Fibroblast of the conjunctiva (primary cell): ENCODE data around the gene LSM7.
"Not testable (repeated sequence)": the region's sequence is repeated elsewhere in the genome, so short reads cannot be mapped to it uniquely, and the experiment has no call there.

Experiments
- DNase-seq: peaks from one replicate; pipeline ENCODE4 v3.0.0-alpha.2; 2010; ENCODE audit warnings: low read depth

Gene LSM7

DNA sequence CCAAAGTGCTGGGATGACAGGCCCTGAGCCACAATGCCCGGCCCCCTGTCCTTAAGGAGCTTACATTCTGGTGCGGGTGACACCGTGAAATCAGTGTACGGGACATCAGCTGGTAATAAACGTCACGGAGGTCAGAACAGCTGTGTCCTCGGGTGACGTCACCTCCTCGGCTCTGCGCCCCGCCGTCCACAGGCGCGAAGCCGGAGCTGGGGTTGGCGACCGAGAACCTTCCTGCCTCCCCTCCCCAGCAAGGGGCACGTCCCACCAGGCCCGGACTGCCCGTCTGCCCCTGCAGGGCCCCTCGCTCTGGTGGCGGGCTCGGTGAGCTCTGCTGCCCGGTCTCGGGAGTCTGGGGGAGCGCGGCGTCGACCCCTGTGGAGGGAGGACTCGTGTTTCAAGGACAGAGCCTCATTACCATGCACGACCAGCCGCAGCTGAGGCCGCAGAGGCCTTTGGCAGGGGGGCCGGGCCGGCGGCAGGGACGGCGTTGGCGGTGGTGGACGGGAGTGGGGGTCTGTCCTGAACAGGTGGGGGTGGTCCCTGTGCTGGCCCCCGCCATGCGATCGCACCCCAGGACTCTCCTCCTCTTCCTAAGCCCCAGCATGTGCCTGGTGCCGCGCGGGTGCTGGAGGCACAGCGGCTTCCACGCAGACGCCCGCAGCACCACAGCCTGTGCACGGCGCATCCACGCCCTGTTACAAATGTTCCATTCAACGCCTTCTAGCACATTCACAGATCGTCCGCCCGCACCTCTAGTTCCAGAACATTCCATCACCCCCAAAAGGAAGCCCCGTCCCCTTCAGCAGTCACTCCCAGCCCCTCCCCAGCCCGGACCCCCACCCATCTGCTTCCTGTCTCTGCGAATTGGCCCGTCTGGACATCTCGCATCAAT is 25.8 kb downstream of the LSM7 start:
- DNase-seq: no peak

DNA sequence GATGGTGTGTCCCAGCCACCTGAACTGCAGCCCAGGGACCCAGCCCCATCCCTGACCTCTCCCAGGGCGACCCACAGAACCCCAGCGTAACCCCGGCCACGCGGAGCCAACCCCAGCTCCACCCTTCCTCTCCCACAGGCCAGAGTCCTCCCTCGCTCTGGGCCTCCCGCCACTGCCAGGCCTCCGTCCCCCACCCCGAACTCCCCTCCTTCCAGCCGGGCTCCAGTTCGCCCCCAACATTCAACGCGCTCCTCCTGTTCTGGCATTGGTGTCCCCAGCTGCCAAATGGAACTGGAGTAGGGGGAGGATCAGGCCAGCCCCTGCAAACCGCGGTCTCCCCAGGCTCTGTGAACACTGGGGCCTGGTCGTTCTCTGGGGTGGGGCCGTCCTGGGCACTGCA is 27.9 kb downstream of the LSM7 start:
- DNase-seq: no peak

DNA sequence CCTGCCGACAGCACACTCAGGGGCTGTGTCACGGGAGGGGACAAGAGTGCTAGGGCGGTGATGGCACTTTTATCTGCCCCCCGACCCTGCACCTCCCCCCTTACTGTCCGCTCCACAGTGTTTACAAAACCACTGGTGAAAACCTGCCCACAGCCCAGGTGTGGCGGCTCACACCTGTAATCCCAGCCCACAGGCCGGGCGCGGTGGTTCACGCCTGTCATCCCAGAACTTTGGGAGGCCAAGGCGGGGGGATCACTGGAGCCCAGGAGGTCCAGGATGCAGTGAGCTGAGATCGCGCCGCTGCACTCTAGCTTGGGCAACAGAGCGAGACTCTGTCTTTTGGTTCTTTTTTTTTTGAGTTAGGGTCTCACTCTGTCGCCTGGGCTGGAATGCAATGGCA is 32.2 kb downstream of the LSM7 start:
- DNase-seq: no peak

DNA sequence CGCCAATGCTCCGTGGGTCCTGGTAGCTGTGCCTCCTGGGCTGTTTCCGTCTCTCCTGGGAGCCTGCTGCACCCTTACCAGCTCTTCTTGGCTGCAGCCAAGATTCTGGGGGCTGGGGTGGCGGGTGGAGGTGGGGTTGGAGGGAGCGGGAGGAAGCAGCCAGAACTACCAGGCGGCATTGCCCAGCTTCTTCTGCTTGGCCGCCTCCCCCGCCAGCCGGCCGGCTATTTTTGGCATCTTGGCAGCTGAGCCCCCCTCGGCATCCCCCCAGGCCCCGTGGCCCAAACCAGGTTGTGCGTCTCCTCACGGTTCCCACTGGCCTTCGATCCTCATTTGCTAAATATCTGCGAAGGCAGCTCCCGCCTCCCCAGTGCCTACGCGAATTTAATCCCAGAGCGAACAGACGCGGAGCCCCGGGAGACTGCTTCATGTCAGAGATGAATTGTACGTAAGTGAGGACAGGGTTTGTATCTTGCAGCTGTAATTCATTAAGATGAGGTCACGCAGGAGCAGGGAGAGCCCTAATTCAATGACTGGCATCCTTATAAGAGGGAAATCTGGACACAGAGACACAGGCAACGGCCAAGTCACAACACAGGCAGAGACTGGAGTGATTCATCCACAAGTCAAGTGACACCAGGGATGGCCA is 33.6 kb downstream of the LSM7 start:
- DNase-seq: peak; percentile 53

DNA sequence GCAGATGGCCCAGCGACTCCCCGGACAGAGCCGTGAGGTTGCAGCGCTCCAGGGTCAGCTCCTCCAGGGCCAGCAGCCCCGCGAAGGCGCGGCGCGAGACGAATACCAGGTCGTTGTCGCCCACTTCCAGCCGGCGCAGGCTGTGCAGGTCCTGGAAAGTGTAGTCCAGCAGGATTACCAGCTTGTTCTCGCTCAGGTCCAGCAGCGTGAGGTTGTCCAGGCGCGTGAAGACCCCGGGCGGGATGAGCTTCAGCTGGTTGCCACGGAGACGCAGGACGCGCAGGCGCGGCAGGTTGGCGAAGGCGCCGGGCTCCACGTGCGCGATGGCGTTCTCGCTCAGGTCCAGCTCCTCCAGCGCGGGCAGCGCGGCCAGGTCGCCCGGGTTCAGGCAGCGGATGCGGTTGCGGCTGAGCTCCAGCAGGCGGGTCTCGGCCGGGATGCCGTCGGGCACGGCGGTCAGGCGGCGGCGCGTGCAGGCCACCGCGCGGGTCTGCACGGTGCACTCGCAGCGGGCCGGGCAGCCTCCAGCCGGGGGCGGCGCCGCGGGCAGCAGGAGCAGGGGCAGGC is 37.1 kb downstream of the LSM7 start:
- DNase-seq: no peak

DNA sequence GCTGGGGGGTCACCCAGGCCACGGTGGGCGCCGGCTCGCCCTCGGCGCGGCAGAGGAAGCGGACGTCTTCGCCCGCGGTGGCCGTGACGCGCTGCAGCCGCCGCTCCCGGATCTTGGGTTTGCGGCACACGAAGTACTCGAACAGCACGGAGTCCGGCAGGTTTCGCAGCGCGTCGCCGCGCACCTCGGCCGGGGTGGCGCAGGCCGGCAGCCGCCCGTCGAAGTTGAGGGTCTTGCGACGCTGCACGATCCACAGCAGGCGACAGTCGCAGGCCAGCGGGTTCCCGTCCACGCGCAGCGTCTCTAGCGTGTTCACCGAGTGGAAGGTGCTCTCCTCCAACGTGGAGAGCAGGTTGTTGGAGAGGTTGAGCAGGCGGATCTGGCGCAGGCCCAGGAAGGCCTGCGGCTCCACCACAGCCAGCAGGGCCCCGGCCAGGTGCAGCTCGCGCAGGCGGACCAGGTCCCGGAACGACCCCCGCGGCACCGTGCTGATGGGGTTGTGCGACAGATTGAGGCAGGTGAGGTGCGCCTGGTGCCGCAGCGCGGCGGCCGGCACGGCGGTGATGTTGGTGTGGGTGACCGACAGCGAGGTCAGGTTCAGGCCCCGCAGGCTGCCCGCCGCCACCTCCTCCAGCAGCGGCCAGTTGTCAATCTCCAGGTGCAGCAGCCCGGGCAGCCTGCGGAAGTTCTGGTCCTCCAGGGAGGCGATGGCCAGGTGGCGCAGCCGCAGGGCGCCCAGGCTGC is 37.8 kb downstream of the LSM7 start:
- DNase-seq: no peak

DNA sequence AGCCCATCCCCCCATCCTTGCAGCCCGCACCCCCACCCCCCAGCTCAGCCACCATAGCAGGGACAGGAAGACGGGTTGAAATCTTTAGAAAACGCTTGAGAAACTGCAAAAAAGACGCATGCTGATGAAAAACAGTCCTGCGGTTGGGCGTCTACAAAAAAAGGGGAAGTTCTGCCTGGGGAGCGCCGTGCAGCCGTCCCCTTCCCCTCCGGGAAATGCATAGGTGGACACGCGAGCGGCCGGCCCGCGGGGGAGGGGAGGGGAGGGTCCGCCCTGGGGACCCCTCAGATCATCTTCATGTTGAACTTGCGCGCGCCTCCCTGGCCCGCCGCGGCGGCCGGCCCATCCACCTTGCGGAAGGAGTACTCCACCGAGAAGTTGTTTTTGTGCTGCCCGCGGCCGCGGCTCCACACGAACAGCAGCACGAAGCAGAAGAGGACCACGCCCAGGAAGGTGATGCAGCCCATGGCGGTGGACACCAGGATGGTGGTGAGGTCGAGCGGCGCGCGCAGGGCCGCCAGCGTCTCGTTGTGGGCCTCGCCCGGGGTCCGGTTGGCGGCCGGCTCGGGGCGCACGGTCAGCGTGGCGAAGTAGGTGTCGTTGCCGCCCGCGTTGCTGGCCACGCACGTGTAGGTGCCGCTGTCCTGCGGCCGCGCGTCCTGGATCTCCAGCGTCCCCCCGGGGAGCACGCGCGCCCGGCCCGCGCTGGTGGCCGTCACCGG is 38.5 kb downstream of the LSM7 start:
- no peak for DNase-seq

DNA sequence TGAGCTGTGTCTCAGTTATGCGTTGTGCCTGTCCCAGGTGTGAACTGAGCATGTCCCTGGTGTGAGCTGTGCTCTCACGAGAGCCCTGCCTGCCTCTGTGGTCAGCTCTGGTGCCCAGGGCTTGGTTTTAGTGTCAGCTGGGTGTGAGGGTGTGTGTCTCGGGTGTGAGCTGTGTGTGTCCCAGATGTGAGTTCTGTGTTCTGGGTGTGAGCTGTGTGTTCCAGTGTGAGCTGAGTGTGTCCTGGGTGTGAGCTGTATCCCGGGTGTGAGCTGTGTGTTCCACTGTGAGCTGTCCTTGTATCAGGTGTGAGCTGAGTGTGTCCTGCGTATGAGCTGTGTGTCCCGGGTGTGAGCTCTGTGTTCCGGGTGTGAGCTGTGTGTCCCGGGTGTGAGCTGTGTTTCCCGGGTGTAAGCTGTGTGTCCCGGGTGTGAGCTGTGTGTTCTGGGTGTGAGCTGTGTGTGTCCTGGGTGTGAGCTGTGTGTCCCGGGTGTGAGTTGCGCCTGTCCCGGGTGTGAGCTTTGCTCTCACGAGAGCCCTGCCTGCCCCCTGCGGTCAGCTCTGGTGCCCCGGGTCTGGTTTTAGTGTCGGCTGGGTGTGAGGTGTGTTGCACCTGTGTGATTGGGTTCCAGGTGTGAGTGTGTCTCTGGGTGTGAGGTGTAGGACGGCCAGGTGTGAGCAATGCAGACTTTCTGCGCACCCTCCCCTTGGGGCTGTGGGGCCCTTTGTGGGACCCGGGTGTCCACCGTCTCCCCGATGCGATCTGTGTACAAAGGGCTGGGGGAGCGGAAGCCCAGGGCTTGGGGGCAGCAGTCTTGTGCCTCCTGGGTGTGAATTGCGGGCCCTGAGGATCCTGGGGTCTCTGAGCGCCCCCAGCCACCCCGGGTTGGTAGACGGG is 39.3 kb downstream of the LSM7 start:
- DNase-seq: no peak

DNA sequence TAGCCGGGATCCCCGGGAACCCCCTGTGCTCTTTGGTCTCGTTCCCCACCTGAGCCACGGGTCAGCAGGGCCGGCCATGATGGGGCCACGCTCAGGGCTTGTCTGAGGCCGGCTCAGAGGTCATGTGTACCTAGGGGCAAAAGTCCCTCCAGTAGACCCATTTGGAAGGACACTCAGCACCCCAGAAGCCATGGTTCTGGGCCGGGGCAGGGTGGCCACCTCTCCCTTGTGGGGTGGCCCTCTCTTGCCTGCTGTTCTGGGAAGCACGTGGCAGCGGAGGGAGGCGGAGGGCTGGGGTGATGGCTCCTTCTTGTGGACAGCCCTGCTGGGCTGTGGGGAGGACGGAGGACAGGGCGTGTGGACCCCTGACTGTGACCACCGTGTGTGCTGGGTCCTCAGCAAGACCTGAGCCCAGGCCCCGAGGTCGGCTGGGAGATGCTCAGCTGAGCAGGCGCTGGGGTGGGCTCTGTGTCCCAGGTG is 40.0 kb downstream of the LSM7 start:
- DNase-seq: no peak

DNA sequence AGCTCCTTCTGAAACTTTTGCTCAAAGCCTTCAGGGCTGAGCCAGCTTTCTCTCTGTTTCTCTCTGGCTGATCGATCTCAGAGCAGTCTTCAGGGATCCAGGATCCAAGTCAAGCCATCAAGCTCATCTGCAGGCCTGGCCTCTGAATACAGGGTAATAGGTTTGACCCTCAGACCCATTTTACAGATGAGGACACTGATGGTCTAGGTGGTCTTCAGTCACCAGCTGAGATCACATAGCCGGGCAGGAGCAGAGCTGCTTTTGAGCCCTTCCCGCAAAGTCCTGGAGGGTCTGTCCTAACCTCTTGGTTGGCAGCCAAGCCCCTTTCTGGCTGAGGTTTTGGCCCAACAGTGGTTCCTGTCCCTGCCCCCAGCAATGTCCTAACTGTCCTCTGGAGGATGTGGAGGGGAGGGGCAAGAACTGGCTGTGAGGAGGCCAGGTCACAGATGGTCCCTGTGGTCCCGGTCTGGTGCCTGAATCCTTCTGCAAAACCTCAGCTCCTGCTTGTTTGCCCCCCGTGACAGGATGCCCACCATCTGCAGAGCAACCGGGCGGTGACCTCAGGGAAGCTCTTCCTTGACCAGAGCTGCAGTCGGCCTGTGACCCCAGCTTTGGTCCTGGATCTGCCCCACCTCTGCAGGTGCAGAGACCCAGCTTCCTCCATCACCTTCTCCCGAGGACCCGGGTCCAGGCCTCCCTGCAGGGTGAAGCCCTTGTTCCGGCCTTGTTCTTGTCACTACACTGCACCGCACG is 40.6 kb downstream of the LSM7 start:
- DNase-seq: no peak

DNA sequence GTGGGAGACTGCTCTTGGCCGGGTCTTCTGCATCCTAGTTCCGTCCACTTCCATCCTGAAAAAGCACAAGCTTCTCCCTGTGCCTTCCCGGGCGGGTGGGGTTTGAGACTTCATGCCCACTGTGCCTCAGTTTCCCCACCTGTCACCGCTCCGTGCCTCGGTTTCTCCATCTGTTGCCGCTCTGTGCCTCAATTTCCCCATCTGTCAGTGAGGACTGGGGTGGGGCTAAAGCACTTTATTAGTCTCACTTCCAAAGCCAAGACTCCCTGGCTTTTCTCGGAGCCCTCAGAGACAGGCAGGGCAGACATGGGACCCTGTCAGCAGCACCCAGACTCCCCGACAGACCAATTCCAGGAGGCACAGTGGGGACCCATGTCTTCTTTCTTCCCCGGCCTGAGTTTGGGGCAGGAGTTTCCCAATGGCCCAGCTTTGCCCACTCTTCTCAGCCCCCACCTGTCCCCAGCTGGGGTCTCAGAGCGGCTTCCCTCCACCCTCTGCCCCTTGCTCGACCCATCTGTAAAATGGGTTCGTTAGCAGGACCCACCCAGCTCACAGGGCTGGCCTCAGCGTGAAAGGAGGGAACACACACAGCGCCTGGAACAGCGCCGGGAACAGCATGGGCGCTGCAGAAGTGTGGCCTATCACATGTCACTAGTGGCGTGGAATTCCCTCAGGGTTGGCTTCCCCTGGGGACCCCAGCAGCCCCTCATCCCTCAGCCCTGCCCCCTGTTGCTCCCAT is 41.8 kb downstream of the LSM7 start:
- no peak for DNase-seq

DNA sequence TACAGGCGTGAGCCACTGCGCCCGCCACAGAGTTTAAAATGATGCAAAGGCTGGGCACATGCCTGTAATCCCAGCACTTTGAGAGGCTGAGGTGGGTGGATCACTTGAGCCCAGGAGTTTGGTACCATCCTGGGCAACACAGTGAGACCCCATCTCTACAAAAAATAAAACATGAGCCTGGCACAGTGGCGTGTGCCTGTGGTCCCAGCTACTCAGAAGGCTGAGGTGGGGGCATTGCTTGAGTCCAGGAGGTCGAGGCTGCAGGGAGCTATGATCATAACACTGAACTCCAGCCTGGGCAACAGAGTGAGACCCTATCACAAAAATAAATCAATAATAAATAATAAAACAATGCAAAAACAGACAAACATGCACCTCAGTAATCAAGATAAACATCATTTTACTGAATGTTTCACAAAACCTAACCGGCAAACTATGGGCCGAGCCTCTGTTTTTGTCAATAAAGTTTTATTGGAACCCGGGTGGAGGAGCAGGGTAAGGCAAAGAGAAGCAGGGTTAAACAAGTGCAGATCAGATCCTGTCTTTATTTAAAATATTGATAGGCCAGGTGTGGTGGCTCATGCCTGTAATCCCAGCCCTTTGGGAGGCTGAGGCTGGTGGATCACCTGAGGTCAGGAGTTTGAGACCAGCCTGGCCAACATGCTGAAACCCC is 44.4 kb downstream of the LSM7 start:
- no peak for DNase-seq

DNA sequence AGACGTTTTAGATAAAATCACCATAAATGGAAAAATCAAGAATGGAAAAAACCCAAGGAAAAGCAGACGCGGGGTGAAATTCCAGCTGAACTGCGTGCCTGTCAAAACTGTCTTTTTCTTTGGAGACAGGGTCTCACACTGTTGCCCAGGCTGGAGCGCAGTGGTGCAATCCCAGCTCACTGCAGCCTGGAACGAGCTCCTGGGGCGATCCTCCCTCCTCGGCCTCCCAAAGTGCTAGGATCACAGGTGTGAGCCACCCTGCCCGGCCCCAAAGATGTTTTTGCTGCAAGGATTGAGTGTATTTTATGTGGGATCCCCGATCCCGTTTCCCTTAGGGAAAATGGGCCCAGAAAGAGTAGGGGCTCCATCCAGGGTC is 45.5 kb downstream of the LSM7 start:
- DNase-seq: no peak

DNA sequence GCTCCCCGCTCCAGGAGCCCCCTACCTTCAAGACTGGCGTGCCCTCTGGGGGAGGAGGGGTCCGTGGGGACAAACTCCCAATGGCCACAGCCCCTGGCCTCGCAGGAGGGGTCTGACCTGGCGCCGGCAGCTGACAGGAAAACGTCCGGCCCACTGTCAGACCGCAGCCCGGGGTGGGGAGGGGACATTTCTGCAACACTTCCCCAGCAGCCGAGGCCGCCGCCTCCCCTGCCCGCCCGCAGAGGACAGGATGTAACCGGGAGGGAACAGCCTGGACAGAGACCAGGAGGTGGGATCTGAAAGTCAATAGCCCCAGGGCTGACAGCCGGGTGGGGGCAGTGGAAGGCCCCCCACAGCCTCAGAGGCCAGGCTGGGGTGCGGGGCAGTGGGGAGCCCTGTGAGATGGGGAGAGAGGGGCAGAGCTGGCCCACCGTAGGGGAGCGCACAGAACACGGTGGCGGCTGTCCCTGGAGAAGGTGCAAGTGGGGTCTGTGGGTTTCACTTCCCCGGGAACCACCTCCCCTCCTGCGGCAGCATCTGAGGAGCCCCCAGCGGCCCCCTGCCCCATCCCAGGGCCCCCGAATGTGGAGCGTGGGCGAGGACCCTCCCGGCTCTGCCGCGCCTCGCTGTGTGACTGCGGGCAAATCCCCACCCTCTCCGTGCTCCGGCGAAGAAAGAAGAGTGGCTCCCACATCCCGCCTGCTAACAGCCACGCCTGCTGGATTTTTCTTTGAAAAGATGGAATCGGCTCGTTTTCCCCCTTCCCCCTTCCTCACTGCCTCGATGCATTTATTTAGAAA is 46.1 kb downstream of the LSM7 start, which contains the start of gene PEAK3:
Gene PEAK3, minus strand, starts transcription at position 114 of the 800 bp plus-strand sequence. CDS start 1,244 bp downstream, outside the sequence.
- DNase-seq: no peak

DNA sequence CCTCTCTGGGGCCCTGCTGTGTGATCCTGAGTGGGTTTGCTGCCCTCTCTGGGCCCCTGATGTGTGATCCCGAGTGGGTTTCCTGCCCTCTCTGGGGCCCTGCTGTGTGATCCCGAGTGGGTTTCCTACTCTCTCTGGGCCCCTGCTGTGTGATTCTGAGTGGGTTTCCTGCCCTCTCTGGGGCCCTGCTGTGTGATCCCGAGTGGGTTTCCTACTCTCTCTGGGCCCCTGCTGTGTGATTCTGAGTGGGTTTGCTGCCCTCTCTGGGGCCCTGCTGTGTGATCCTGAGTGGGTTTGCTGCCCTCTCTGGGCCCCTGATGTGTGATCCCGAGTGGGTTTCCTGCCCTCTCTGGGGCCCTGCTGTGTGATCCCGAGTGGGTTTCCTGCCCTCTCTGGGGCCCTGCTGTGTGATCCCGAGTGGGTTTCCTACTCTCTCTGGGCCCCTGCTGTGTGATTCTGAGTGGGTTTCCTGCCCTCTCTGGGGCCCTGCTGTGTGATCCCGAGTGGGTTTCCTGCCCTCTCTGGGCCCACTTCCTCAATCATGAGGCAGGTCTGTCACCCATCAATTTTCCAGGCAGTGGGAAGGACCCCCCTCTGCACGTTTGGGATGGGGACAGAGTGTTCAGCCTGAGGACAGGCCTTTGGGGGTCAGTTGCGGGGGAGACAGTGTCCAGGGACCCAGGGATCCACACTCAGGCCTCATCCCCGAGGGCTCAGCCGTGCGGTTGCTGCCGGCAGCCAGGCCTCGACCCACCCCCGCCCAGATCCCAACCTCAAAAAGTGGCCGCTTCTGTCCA is 46.9 kb downstream of the LSM7 start:
- DNase-seq: not testable (repeated sequence)

DNA sequence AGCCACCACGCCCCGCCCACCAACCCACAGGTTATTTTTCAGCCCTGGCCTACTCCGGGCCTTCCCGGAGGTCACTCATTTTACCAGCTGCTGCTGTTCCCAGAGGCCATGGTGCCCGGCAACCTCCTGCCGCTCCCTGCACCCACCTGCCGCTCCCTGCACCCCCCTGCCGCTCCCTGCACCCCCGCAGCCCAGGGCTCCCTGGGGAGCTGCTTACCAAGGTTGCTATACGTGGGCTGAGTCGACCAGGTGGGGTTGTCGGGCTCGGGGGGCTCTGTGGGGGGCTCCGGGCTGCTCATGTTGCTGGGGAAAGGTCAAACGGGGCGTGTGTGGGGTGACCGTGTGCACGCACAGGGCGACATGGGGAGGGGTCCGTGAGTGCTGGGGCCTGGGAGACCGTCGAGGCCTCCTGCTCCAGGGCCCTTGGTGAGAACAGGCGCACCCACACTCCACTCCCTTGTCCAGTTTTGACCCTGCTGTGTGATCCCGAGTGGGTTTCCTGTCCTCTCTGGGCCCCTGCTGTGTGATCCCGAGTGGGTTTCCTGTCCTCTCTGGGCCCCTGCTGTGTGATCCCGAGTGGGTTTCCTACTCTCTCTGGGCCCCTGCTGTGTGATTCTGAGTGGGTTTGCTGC is 47.6 kb downstream of the LSM7 start:
- no peak for DNase-seq
